GM23338 (cell line): ENCODE results near the gene NDC80. TPM values are rescaled to one million over a fixed set of nuclear protein-coding genes. Genes with fewer than 3 reads are reported as not detected.

ENCODE experiments used
- ATAC-seq: fragments of 200-7000 bp; cut with Tn5 transposase; 3 replicates; pipeline ENCODE4 v1.9.1; 2020
- DNase-seq: peaks from one replicate; pipeline ENCODE4 v3.0.0-alpha.2; 2015; ENCODE audit warnings: low spot score
- H2AFZ ChIP-seq: fragments of 200-600 bp; sonication (generic); 2 replicates; pipeline ENCODE4 v1.8.0; 2016; ENCODE audit warnings: antibody characterized with exemption, mild to moderate bottlenecking, moderate library complexity
- H3F3A ChIP-seq: fragments of 200-600 bp; sonication (generic); replicated peaks from 2 replicates; pipeline ENCODE4 v1.8.0; 2017; ENCODE audit warnings: antibody characterized with exemption, mixed run types, low read depth
- H3K27ac ChIP-seq: fragments of 200-600 bp; sonication (generic); 2 replicates; pipeline ENCODE4 v1.6.1; 2016; ENCODE audit warnings: low read depth
- H3K27me3 ChIP-seq: fragments of 200-600 bp; sonication (generic); 2 replicates; pipeline ENCODE4 v1.8.0; 2016; ENCODE audit warnings: mild to moderate bottlenecking, mixed run types, moderate library complexity; ENCODE audit not compliant: insufficient read depth
- H3K36me3 ChIP-seq: fragments of 200-600 bp; sonication (generic); 2 replicates; pipeline ENCODE4 v1.8.0; 2016; ENCODE audit warnings: mild to moderate bottlenecking; ENCODE audit not compliant: insufficient read depth
- H3K4me1 ChIP-seq: fragments of 200-600 bp; sonication (generic); 2 replicates; pipeline ENCODE4 v1.8.0; 2016; ENCODE audit warnings: mild to moderate bottlenecking, moderate library complexity; ENCODE audit not compliant: insufficient read depth
- H3K4me2 ChIP-seq: fragments of 200-600 bp; sonication (generic); 2 replicates; pipeline ENCODE4 v1.7.1; 2017; ENCODE audit warnings: mixed run types
- H3K4me3 ChIP-seq: fragments of 200-600 bp; sonication (generic); 2 replicates; pipeline ENCODE4 v1.6.1; 2016; ENCODE audit warnings: mixed run types
- H3K79me2 ChIP-seq: fragments of 200-600 bp; sonication (generic); replicated peaks from 2 replicates; pipeline ENCODE4 v1.8.0; 2017; ENCODE audit warnings: mild to moderate bottlenecking; ENCODE audit not compliant: insufficient read depth
- H3K9me2 ChIP-seq: fragments of 200-600 bp; sonication (generic); 2 replicates; pipeline ENCODE4 v1.8.0; 2017; ENCODE audit not compliant: insufficient read depth
- H4K20me1 ChIP-seq: fragments of 200-600 bp; sonication (generic); replicated peaks from 2 replicates; pipeline ENCODE4 v1.8.0; 2017; ENCODE audit warnings: mild to moderate bottlenecking; ENCODE audit not compliant: insufficient read depth
- H3K27ac Mint-ChIP-seq: 2 replicates; pipeline ENCODE4 v1.8.0; 2020; ENCODE audit warnings: inconsistent platforms, mild to moderate bottlenecking, moderate library complexity, mixed read lengths
- H3K27me3 Mint-ChIP-seq: 3 replicates; pipeline ENCODE4 v1.8.0; 2022; ENCODE audit warnings: low read depth, mild to moderate bottlenecking, moderate library complexity, mixed read lengths, inconsistent platforms; ENCODE audit not compliant: insufficient read depth, poor library complexity
- H3K36me3 Mint-ChIP-seq: 3 replicates; pipeline ENCODE4 v1.8.0; 2021; ENCODE audit warnings: low read depth, mild to moderate bottlenecking, inconsistent platforms, moderate library complexity, mixed read lengths
- H3K4me1 Mint-ChIP-seq: 3 replicates; pipeline ENCODE4 v1.8.0; 2020; ENCODE audit warnings: mild to moderate bottlenecking, inconsistent platforms, mixed read lengths
- H3K4me3 Mint-ChIP-seq: 3 replicates; pipeline ENCODE4 v1.8.0; 2021; ENCODE audit warnings: moderate library complexity, mild to moderate bottlenecking, inconsistent platforms, mixed read lengths
- H3K9me3 Mint-ChIP-seq: 3 replicates; pipeline ENCODE4 v1.8.0; 2020; ENCODE audit warnings: moderate library complexity, mild to moderate bottlenecking, inconsistent platforms, mixed read lengths
- CREB1 ChIP-seq: fragments of 250-450 bp; sonication (Bioruptor Pico); IDR thresholded peaks from 2 replicates; pipeline ENCODE4 v1.5.0; 2020; ENCODE audit warnings: low read depth, mild to moderate bottlenecking, moderate library complexity
- EZH2 ChIP-seq: fragments of 200-600 bp; sonication (generic); IDR thresholded peaks from one replicate; pipeline ENCODE4 v1.8.0; 2017; ENCODE audit warnings: antibody characterized with exemption, mild to moderate bottlenecking, low read depth; ENCODE audit not compliant: unreplicated experiment
- EZH2phosphoT487 ChIP-seq: fragments of 200-600 bp; sonication (generic); IDR thresholded peaks from one replicate; pipeline ENCODE4 v1.8.1; 2018; ENCODE audit warnings: antibody characterized with exemption; ENCODE audit not compliant: unreplicated experiment
- JUNB ChIP-seq: IDR thresholded peaks from one replicate; pipeline ENCODE4 v1.6.1; 2016; ENCODE audit warnings: antibody characterized with exemption; ENCODE audit not compliant: unreplicated experiment
- NANOG ChIP-seq: IDR thresholded peaks from 2 replicates; pipeline ENCODE4 v1.6.1; 2016; ENCODE audit warnings: antibody characterized with exemption, borderline replicate concordance
- POLR2AphosphoS5 ChIP-seq: IDR thresholded peaks from 2 replicates; pipeline ENCODE4 v1.6.1; 2016; ENCODE audit warnings: antibody characterized with exemption, low read depth
- STAT1 ChIP-seq: IDR thresholded peaks from one replicate; pipeline ENCODE4 v1.6.1; 2016; ENCODE audit warnings: antibody characterized with exemption; ENCODE audit not compliant: unreplicated experiment
- ZNF114 ChIP-seq: fragments of 250-450 bp; sonication (Bioruptor Pico); IDR thresholded peaks from 2 replicates; pipeline ENCODE4 v1.5.0; 2020; ENCODE audit warnings: mild to moderate bottlenecking, moderate library complexity
- ZNF331 ChIP-seq: fragments of 250-450 bp; sonication (Bioruptor Pico); IDR thresholded peaks from 2 replicates; pipeline ENCODE4 v1.5.0; 2020; ENCODE audit warnings: low read depth, mild to moderate bottlenecking, moderate library complexity
- polyA plus RNA-seq: library from polyadenylated mRNA; unstranded; fragments of >200 nt; fragmentation: Nextera tagmentation; extraction: Ambion mirVana; gene quantifications from 2 replicates; pipeline ENCODE4 v1.2.1, GENCODE V29; 2016
- total RNA-seq: library from RNA; depleted of rRNA; stranded (reverse); fragments of >200 nt; shearing (Covaris generic); gene quantifications from 2 replicates; pipeline ENCODE4 v1.2.3, GENCODE V29; 2014
- TF ChIP-seq, protein P1 (sequence below): IDR thresholded peaks from 2 replicates; pipeline ENCODE4 v1.6.1; 2016; ENCODE audit warnings: antibody characterized with exemption
- TF ChIP-seq, protein P2 (sequence below): IDR thresholded peaks from one replicate; pipeline ENCODE4 v1.6.1; 2018; ENCODE audit warnings: antibody characterized with exemption; ENCODE audit not compliant: unreplicated experiment
- TF ChIP-seq, protein P3 (sequence below), 2 experiments: fragments of 200-600 bp in 1 of 2; sonication (generic) in 1 of 2; conservative IDR thresholded peaks; 2 replicates each; pipeline versions ENCODE4 v1.5.1 to v1.6.1; 2016 to 2017; ENCODE audit warnings: antibody characterized with exemption in 2 of 2, low read depth in 2 of 2, mild to moderate bottlenecking in 2 of 2, moderate library complexity in 1 of 2
- TF ChIP-seq, protein P4 (sequence below): fragments of 250-450 bp; sonication (Bioruptor Pico); IDR thresholded peaks from 2 replicates; pipeline ENCODE4 v1.5.0; 2020; ENCODE audit warnings: mild to moderate bottlenecking, moderate library complexity

NDC80 gene
- total and polyA plus RNA-seq, 2 experiments from 2014 or later = 36.6 to 58.4 TPM

DNA sequence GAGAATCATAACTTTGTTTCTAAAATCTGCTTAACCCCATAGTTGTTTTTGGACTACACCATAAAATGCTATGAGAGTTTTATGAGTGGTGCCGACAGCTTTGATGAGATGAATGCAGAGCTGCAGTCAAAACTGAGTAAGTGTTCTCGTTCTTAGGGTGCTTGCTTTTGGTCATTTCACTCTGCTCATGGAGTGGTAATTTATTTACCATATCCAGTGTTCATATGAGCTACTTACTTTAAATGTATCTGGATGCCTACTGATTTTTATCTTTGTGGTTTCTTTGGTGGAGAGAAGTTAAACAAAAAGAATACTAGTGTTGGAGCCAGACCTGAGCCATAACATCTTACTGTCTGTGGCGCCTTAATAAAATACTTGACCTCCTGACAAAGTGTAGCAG lies 16.4 kb downstream of the NDC80 start:
- Histone ChIP-seq H3K4me3 (no peak overlapping the region), H3K9me2 (no peaks in the 10 kb centered on the region), H3F3A (no peaks in the 10 kb centered on the region), H3K79me2 (no peaks in the 10 kb centered on the region), H3K36me3 (peaks cover 58% of the 10 kb centered on the region), H3K4me2 (no peak overlapping the region), H2AFZ (no peak overlapping the region), H3K27ac (no peak overlapping the region), H3K4me1 (no peaks in the 10 kb centered on the region), H3K27me3 (no peaks in the 10 kb centered on the region), H4K20me1 (peaks cover 13% of the 10 kb centered on the region; the same call in 1 of the 2 replicates)
- Mint-ChIP-seq H3K36me3 (peaks cover 53% of the 10 kb centered on the region), H3K27ac (no peak overlapping the region), H3K9me3 (no peaks in the 10 kb centered on the region), H3K4me1 (no peaks in the 10 kb centered on the region), H3K27me3 (no peaks in the 10 kb centered on the region), H3K4me3 (no peak overlapping the region)
- no peak for ATAC-seq
- DNase-seq = no peak
- TF ChIP-seq EZH2 (no peak), ZNF114 (CRISPR knock-in tag) (no peak), EZH2phosphoT487 (no peak), JUNB (no peak), ZNF331 (CRISPR knock-in tag) (no peak), POLR2AphosphoS5 (no peak), CREB1 (CRISPR knock-in tag) (no peak), NANOG (no peak), STAT1 (no peak)
- TF ChIP-seq, protein P1, sequence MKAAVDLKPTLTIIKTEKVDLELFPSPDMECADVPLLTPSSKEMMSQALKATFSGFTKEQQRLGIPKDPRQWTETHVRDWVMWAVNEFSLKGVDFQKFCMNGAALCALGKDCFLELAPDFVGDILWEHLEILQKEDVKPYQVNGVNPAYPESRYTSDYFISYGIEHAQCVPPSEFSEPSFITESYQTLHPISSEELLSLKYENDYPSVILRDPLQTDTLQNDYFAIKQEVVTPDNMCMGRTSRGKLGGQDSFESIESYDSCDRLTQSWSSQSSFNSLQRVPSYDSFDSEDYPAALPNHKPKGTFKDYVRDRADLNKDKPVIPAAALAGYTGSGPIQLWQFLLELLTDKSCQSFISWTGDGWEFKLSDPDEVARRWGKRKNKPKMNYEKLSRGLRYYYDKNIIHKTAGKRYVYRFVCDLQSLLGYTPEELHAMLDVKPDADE = no peak
- TF ChIP-seq, protein P2, sequence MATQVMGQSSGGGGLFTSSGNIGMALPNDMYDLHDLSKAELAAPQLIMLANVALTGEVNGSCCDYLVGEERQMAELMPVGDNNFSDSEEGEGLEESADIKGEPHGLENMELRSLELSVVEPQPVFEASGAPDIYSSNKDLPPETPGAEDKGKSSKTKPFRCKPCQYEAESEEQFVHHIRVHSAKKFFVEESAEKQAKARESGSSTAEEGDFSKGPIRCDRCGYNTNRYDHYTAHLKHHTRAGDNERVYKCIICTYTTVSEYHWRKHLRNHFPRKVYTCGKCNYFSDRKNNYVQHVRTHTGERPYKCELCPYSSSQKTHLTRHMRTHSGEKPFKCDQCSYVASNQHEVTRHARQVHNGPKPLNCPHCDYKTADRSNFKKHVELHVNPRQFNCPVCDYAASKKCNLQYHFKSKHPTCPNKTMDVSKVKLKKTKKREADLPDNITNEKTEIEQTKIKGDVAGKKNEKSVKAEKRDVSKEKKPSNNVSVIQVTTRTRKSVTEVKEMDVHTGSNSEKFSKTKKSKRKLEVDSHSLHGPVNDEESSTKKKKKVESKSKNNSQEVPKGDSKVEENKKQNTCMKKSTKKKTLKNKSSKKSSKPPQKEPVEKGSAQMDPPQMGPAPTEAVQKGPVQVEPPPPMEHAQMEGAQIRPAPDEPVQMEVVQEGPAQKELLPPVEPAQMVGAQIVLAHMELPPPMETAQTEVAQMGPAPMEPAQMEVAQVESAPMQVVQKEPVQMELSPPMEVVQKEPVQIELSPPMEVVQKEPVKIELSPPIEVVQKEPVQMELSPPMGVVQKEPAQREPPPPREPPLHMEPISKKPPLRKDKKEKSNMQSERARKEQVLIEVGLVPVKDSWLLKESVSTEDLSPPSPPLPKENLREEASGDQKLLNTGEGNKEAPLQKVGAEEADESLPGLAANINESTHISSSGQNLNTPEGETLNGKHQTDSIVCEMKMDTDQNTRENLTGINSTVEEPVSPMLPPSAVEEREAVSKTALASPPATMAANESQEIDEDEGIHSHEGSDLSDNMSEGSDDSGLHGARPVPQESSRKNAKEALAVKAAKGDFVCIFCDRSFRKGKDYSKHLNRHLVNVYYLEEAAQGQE = no peak
- TF ChIP-seq, protein P3, sequence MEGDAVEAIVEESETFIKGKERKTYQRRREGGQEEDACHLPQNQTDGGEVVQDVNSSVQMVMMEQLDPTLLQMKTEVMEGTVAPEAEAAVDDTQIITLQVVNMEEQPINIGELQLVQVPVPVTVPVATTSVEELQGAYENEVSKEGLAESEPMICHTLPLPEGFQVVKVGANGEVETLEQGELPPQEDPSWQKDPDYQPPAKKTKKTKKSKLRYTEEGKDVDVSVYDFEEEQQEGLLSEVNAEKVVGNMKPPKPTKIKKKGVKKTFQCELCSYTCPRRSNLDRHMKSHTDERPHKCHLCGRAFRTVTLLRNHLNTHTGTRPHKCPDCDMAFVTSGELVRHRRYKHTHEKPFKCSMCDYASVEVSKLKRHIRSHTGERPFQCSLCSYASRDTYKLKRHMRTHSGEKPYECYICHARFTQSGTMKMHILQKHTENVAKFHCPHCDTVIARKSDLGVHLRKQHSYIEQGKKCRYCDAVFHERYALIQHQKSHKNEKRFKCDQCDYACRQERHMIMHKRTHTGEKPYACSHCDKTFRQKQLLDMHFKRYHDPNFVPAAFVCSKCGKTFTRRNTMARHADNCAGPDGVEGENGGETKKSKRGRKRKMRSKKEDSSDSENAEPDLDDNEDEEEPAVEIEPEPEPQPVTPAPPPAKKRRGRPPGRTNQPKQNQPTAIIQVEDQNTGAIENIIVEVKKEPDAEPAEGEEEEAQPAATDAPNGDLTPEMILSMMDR (conservative IDR thresholded peaks at IDR 0.05; ENCODE audit: low read depth in 2 of 2) = no peak
- TF ChIP-seq, protein P4, sequence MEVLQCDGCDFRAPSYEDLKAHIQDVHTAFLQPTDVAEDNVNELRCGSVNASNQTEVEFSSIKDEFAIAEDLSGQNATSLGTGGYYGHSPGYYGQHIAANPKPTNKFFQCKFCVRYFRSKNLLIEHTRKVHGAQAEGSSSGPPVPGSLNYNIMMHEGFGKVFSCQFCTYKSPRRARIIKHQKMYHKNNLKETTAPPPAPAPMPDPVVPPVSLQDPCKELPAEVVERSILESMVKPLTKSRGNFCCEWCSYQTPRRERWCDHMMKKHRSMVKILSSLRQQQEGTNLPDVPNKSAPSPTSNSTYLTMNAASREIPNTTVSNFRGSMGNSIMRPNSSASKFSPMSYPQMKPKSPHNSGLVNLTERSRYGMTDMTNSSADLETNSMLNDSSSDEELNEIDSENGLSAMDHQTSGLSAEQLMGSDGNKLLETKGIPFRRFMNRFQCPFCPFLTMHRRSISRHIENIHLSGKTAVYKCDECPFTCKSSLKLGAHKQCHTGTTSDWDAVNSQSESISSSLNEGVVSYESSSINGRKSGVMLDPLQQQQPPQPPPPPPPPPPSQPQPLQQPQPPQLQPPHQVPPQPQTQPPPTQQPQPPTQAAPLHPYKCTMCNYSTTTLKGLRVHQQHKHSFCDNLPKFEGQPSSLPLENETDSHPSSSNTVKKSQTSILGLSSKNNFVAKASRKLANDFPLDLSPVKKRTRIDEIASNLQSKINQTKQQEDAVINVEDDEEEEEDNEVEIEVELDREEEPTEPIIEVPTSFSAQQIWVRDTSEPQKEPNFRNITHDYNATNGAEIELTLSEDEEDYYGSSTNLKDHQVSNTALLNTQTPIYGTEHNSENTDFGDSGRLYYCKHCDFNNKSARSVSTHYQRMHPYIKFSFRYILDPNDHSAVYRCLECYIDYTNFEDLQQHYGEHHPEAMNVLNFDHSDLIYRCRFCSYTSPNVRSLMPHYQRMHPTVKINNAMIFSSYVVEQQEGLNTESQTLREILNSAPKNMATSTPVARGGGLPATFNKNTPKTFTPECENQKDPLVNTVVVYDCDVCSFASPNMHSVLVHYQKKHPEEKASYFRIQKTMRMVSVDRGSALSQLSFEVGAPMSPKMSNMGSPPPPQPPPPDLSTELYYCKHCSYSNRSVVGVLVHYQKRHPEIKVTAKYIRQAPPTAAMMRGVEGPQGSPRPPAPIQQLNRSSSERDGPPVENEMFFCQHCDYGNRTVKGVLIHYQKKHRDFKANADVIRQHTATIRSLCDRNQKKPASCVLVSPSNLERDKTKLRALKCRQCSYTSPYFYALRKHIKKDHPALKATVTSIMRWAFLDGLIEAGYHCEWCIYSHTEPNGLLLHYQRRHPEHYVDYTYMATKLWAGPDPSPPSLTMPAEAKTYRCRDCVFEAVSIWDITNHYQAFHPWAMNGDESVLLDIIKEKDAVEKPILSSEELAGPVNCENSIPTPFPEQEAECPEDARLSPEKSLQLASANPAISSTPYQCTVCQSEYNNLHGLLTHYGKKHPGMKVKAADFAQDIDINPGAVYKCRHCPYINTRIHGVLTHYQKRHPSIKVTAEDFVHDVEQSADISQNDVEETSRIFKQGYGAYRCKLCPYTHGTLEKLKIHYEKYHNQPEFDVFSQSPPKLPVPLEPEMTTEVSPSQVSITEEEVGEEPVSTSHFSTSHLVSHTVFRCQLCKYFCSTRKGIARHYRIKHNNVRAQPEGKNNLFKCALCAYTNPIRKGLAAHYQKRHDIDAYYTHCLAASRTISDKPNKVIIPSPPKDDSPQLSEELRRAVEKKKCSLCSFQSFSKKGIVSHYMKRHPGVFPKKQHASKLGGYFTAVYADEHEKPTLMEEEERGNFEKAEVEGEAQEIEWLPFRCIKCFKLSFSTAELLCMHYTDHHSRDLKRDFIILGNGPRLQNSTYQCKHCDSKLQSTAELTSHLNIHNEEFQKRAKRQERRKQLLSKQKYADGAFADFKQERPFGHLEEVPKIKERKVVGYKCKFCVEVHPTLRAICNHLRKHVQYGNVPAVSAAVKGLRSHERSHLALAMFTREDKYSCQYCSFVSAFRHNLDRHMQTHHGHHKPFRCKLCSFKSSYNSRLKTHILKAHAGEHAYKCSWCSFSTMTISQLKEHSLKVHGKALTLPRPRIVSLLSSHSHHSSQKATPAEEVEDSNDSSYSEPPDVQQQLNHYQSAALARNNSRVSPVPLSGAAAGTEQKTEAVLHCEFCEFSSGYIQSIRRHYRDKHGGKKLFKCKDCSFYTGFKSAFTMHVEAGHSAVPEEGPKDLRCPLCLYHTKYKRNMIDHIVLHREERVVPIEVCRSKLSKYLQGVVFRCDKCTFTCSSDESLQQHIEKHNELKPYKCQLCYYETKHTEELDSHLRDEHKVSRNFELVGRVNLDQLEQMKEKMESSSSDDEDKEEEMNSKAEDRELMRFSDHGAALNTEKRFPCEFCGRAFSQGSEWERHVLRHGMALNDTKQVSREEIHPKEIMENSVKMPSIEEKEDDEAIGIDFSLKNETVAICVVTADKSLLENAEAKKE (CRISPR knock-in tag) = no peak
